Muscle of leg (tissue), 11 donors: ENCODE data around the gene FUT3. TPM values are rescaled to one million over a fixed set of nuclear protein-coding genes. Genes with fewer than 3 reads are reported as not detected.

Source experiments
- DNase-seq: peaks from one replicate; pipeline ENCODE4 v3.0.0; 2013
- H3K27ac ChIP-seq: one replicate; pipeline ENCODE4 v1.5.1; 2013; ENCODE audit warnings: mild to moderate bottlenecking, low read length, control low read depth
- H3K27me3 ChIP-seq: one replicate; pipeline ENCODE4 v1.6.1; 2013; ENCODE audit warnings: low read length; ENCODE audit not compliant: control insufficient read depth, insufficient read depth
- H3K36me3 ChIP-seq: one replicate; pipeline ENCODE4 v1.6.1; 2013; ENCODE audit warnings: low read length; ENCODE audit not compliant: control insufficient read depth, insufficient read depth
- H3K4me1 ChIP-seq: one replicate; pipeline ENCODE4 v1.6.1; 2013; ENCODE audit warnings: low read length; ENCODE audit not compliant: control insufficient read depth, insufficient read depth
- H3K4me3 ChIP-seq: one replicate; pipeline ENCODE4 v1.5.1; 2013; ENCODE audit warnings: low read length, control low read depth
- H3K9me3 ChIP-seq: replicated peaks from 2 replicates; pipeline ENCODE4 v1.6.1; 2013; ENCODE audit warnings: low read depth, low read length; ENCODE audit not compliant: control insufficient read depth
- WGBS: methylation state at CpG from one replicate; pipeline ENCODE4 v1.1.5; 2013; ENCODE audit warnings: missing lambda C conversion rate; ENCODE audit not compliant: insufficient coverage; 5-methylcytosine and 5-hydroxymethylcytosine counted together
- polyA plus RNA-seq, 8 donors: library from polyadenylated mRNA; unstranded; fragments of 120-200 nt; gene quantifications; one replicate each; pipeline versions ENCODE4 v1.2.1 to v1.2.3, GENCODE V29; 2013; ENCODE audit warnings: inconsistent platforms in 1 of 8, low replicate concordance in 1 of 8; ENCODE audit not compliant: insufficient read length in 8 of 8, insufficient read depth in 1 of 8
- total RNA-seq: library from RNA; stranded (reverse); fragments of 120-200 nt; gene quantifications from one replicate; pipeline ENCODE4 v1.2.4, GENCODE V29; 2013

Gene FUT3
- total and polyA plus RNA-seq, 9 donors, result 0.06 to 0.38 (median 0.26) TPM; not detected in 4

DNA sequence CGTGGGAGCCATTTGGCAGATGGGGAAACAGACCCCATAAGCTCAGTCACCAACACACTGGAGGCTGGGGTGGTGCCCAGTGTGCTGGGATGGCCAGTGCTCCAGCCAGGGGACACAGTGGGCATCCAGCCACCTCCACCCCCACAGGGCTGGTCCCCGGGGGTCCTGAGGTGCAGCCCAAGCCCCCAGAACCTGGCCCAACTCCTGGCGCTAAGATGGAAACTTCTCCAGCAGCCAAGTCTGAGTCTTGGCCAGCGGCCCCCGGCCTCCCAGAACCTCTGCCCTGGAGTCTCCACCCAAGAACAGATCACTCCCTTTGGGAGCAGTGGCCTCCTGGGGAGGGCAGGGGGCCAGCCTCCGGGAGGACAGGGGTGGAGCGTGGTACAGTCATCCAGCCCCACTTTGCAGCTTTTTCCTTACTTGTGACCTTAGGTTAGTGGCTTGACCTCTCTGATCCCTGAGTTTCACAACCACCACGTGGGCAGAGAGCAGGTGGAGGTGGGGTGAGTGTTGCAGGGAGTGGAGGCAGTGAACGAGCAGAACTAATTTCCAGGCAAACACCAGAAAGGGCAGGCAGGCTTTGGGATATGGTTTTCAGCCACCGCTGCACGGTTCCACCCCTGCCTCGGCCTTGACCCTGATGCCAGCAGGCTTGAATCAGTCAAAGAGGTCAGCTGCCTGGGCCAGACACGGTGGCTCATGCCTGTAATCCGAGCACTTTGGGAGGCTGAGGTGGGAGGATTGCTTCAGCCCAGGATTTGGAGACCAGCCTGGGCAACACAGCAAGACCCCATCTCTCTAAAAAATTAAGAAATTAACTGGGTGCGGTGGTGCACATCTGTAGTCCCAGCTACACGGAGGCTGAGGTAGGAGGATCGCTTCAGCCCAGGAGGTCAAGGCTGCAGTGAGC, 50.6 kb downstream of the FUT3 start:
- 46% methylated on average over 8 of the region's 17 CpGs for WGBS
- Histone ChIP-seq H3K4me1 (peaks cover 43% of the 10 kb centered on the region), H3K9me3 (no peaks in the 10 kb centered on the region), H3K27me3 (peaks cover 31% of the 10 kb centered on the region), H3K27ac (no peak overlapping the region), H3K36me3 (no peaks in the 10 kb centered on the region), H3K4me3 (no peak overlapping the region)
- DNase-seq, result no peak

DNA sequence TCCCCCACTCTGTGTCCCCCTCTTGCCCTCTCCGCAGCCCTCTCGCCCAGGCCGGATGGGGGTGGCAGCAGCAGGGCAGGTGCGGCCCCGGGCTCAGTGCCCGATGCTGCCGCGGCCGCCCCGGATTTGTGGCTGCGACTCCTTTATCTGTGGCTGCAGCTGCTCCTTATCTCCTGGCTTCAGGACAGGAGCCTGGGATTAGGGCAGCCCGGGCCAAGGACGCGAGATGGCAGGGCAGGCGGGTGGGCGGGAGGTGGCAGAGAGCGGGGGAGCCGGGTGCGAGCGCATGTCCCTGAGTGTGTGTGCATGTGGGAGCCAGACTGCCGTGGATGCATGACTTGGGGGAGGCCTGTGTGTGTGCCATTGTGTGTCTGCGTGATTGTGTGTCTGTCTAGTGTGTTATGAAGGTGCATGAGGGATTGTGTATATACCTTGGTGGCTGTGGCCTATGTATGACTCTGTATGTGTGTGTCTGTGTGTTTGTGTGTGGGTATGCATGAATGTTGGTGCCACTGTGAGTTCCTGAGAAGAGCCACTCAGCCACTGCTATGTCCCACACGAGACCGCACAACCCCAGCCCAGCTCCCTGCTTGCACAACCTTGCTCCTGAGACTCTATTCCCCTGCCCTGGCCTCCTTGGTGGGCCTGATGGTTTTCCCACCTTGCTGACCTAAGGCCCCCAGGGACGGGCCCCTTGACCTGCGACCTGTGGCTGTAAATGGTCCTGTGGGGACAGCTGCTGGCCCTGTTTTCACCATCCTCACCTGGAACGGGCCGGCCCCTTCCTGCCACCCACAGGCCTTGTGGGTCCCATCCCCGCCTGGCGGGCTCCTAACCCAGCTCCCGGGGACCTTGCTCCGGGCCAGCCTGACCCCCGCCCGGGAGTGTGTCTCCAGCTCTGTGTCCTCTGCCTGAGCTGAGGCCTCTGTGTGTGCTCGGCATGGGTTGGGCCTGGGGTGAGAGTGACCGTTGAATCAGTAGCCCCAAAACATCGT, 51.7 kb downstream of the FUT3 start:
- peak overlapping the region; percentile 7 for H3K27ac ChIP-seq

DNA sequence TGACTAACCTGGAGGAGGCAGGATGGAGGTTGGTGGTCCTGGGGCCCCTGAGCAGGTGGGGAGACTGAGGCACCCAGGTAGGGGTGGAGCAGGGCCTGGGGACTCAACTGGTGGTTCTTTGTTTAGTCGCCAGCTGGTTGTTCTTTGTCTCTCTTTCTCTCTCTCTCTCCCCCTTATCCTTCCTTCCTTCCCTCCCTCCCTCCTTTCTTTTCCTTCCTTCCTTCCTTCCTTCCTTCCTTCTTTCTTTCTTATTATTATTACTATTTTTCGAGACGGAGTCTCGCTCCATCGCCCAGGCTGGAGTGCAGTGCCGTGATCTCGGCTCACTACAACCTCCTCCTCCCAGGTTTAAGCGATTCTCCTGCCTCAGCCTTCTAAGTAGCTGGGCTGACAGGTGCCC, 53.0 kb downstream of the FUT3 start:
- no peaks in the 10 kb centered on the region for H3K36me3 ChIP-seq
- peaks cover 12% of the 10 kb centered on the region for H3K27me3 ChIP-seq
- no peak for DNase-seq
- whole genome bisulfite sequencing, result 72% methylated on average over 3 of the region's 8 CpGs
- no peaks in the 10 kb centered on the region for H3K9me3 ChIP-seq
- H3K4me1 ChIP-seq, result peaks cover 27% of the 10 kb centered on the region
- no peak overlapping the region for H3K27ac ChIP-seq
- H3K4me3 ChIP-seq, result no peak overlapping the region

More for the DNA sequence above, 51.7 kb downstream of the FUT3 start:
- WGBS, result 53% methylated on average over 21 of the region's 37 CpGs
- Histone ChIP-seq H3K36me3 (no peaks in the 10 kb centered on the region), H3K27me3 (peaks cover 25% of the 10 kb centered on the region), H3K9me3 (no peaks in the 10 kb centered on the region), H3K4me3 (no peak overlapping the region), H3K4me1 (peaks cover 39% of the 10 kb centered on the region)
- no peak for DNase-seq

DNA sequence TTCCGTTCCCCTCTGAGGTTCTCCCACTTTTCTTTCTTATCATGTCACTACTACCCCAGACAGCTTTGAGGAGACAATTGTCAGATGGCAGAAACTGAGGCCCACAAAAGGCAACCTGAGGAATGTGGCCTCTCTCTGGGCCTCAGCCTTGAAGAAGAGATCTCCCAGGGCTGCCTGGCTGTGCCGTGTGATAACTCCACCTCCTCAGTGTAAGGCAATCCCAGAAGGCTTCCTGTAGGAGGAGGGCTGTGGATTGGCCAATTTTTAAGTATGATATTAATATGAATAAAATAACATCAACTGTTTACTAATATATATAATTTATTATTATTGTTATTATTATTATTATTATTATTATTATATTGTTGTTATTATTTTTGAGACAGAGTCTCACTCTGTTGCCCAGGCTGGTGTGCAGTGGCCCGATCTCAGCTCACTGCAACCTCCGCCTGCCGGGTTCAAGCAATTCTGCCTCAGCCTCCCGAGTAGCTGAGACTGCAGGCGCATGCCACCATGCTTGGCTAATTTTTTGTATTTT, 55.8 kb downstream of the FUT3 start:
- DNase-seq, result no peak
- peaks cover 23% of the 10 kb centered on the region for H3K4me1 ChIP-seq
- H3K27ac ChIP-seq, result no peak overlapping the region
- 94% methylated on average over 5 of the region's 7 CpGs for WGBS
- H3K36me3 ChIP-seq, result no peaks in the 10 kb centered on the region
- H3K27me3 ChIP-seq, result no peaks in the 10 kb centered on the region
- no peak overlapping the region for H3K4me3 ChIP-seq
- H3K9me3 ChIP-seq, result no peaks in the 10 kb centered on the region

DNA sequence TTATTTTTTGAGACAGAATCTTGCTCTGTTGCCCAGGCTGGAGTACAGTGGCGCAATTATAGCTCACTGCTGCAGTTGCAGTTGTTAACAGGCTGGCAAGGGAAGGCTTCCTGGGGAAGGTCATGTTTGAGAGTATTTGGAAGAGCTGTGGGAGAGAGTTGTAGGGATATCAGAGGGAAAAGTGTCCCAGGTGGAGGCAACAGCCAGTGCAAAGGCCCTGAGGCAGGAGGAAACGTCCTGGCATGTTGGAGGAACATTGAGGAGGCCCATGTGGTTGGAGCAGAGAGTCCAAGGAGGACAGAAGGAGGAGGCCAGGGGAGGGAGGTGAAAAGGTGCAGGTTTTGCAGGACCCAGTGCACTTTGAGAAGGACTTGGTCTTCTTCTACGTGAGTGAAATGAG, 58.1 kb downstream of the FUT3 start:
- Histone ChIP-seq H3K36me3 (peaks cover 20% of the 10 kb centered on the region), H3K4me3 (no peak overlapping the region), H3K4me1 (peaks cover 10% of the 10 kb centered on the region), H3K27me3 (no peaks in the 10 kb centered on the region), H3K9me3 (no peaks in the 10 kb centered on the region), H3K27ac (no peak overlapping the region)
- DNase-seq, result no peak
- 95% methylated on average over 3 of the region's 3 CpGs for WGBS

Other genes starting within 250 kb of the FUT3 start
- gene SAFB2, start 228.7 kb downstream of the FUT3 start, total RNA-seq, result 24.6 TPM
- gene SAFB2, start 228.7 kb downstream of the FUT3 start, polyA plus RNA-seq, result 10 to 100 TPM; 34.0 to 55.9 (median 45.4) TPM
- gene SAFB, start 228.4 kb downstream of the FUT3 start, total RNA-seq, result 24.7 TPM
- gene SAFB, start 228.4 kb downstream of the FUT3 start, polyA plus RNA-seq, result 100 to 1,000 TPM in 2 of 8 donors, 10 to 100 TPM in 6; 82.1 to 101 (median 93.0) TPM
- gene MICOS13, start 170.9 kb downstream of the FUT3 start, total RNA-seq, result 122 TPM
- gene MICOS13, start 170.9 kb downstream of the FUT3 start, polyA plus RNA-seq, result 100 to 1,000 TPM in 2 of 8 donors, 10 to 100 TPM in 6; 74.4 to 115 (median 90.0) TPM
- gene HSD11B1L, start 170.4 kb downstream of the FUT3 start, total RNA-seq, result 5.9 TPM
- gene HSD11B1L, start 170.4 kb downstream of the FUT3 start, polyA plus RNA-seq, result 1 to 10 TPM; 4.2 to 6.7 (median 5.5) TPM
- 1,960 TPM for gene RPL36, start 161.2 kb downstream of the FUT3 start, total RNA-seq
- gene RPL36, start 161.2 kb downstream of the FUT3 start, polyA plus RNA-seq, result 1,000 to 10,000 TPM; 1,213 to 1,750 (median 1,363) TPM
- gene LONP1, start 131.3 kb downstream of the FUT3 start, total RNA-seq, result 34.9 TPM
- 10 to 100 TPM; 47.7 to 63.9 (median 53.1) TPM for gene LONP1, start 131.3 kb downstream of the FUT3 start, polyA plus RNA-seq
- gene CATSPERD, start 130.8 kb downstream of the FUT3 start, total RNA-seq, result not detected
- gene CATSPERD, start 130.8 kb downstream of the FUT3 start, polyA plus RNA-seq, result under 1 TPM in 1 of 8 donors, not detected in 7; 0.16 TPM
- 1.4 TPM for gene PRR22, start 66.7 kb downstream of the FUT3 start, total RNA-seq
- gene PRR22, start 66.7 kb downstream of the FUT3 start, polyA plus RNA-seq, result 1 to 10 TPM in 7 of 8 donors, under 1 TPM in 1; 0.86 to 2.7 (median 1.3) TPM
- gene DUS3L, start 60.3 kb downstream of the FUT3 start, total RNA-seq, result 17.7 TPM
- gene DUS3L, start 60.3 kb downstream of the FUT3 start, polyA plus RNA-seq, result 10 to 100 TPM; 16.3 to 26.6 (median 21.3) TPM
- 0.44 TPM for gene NRTN, start 46.4 kb downstream of the FUT3 start, total RNA-seq
- 1 to 10 TPM in 2 of 8 donors, under 1 TPM in 6; 0.17 to 1.5 (median 0.37) TPM for gene NRTN, start 46.4 kb downstream of the FUT3 start, polyA plus RNA-seq
- not detected for gene FUT6, start 11.7 kb downstream of the FUT3 start, total RNA-seq
- gene FUT6, start 11.7 kb downstream of the FUT3 start, polyA plus RNA-seq, result under 1 TPM in 2 of 8 donors, not detected in 6; 0.05 to 0.09 TPM
- gene FUT5, start 19.1 kb upstream of the FUT3 start, total RNA-seq, result not detected
- under 1 TPM in 2 of 8 donors, not detected in 6; 0.10 to 0.12 TPM for gene FUT5, start 19.1 kb upstream of the FUT3 start, polyA plus RNA-seq
- gene NDUFA11, start 52.3 kb upstream of the FUT3 start, total RNA-seq, result 312 TPM
- 100 to 1,000 TPM; 168 to 243 (median 200) TPM for gene NDUFA11, start 52.3 kb upstream of the FUT3 start, polyA plus RNA-seq
- gene VMAC, start 53.4 kb upstream of the FUT3 start, total RNA-seq, result 4.5 TPM
- gene VMAC, start 53.4 kb upstream of the FUT3 start, polyA plus RNA-seq, result 1 to 10 TPM; 2.0 to 4.4 (median 3.6) TPM
- gene CAPS, start 62.8 kb upstream of the FUT3 start, total RNA-seq, result 5.1 TPM
- gene CAPS, start 62.8 kb upstream of the FUT3 start, polyA plus RNA-seq, result 10 to 100 TPM in 1 of 8 donors, 1 to 10 TPM in 7; 3.9 to 10.1 (median 6.5) TPM
- 29.2 TPM for gene RANBP3, start 126.7 kb upstream of the FUT3 start, total RNA-seq
- gene RANBP3, start 126.7 kb upstream of the FUT3 start, polyA plus RNA-seq, result 10 to 100 TPM; 38.0 to 52.4 (median 45.3) TPM